ENCODE data around the gene NDUFV2.

GRCh38 chr18:9147440-9148202 lies 45.1 kb downstream of the NDUFV2 start:
- TF ChIP-seq, protein P1, sequence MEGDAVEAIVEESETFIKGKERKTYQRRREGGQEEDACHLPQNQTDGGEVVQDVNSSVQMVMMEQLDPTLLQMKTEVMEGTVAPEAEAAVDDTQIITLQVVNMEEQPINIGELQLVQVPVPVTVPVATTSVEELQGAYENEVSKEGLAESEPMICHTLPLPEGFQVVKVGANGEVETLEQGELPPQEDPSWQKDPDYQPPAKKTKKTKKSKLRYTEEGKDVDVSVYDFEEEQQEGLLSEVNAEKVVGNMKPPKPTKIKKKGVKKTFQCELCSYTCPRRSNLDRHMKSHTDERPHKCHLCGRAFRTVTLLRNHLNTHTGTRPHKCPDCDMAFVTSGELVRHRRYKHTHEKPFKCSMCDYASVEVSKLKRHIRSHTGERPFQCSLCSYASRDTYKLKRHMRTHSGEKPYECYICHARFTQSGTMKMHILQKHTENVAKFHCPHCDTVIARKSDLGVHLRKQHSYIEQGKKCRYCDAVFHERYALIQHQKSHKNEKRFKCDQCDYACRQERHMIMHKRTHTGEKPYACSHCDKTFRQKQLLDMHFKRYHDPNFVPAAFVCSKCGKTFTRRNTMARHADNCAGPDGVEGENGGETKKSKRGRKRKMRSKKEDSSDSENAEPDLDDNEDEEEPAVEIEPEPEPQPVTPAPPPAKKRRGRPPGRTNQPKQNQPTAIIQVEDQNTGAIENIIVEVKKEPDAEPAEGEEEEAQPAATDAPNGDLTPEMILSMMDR (conservative IDR thresholded peaks at IDR 0.05; ENCODE audit: low read depth, low read length), result peak; percentile 94
- TF ChIP-seq EZH2phosphoT487 (IDR thresholded peaks at IDR 0.05; ENCODE audit: borderline replicate concordance, low read length) (no peak), EZH2 (IDR thresholded peaks at IDR 0.05; ENCODE audit: low read length, unreplicated experiment) (no peak)
